H1 (cell line): ENCODE results near the gene TFDP1. TPM values are rescaled to one million over a fixed set of nuclear protein-coding genes. Genes with fewer than 3 reads are reported as not detected.

Experiments
- CTCF ChIA-PET: fragments of 300-600 bp; sonication (Branson Sonifier 250); formaldehyde crosslinking; loops from one replicate; lab custom pipeline; 2021; ENCODE audit not compliant: partially characterized antibody; lab: Charles Lee
- POLR2A ChIA-PET: fragments of 300-600 bp; sonication (Branson Sonifier 250); formaldehyde crosslinking; loops from one replicate; lab custom pipeline; 2021; ENCODE audit warnings: inconsistent platforms; ENCODE audit not compliant: partially characterized antibody; lab: Charles Lee
- DNase-seq, 2 experiments: peaks; one replicate each; pipeline versions ENCODE4 v3.0.0 to v3.0.0-alpha.2; 2010 to 2022; ENCODE audit warnings: low spot score in 2 of 2, low read depth in 1 of 2, mixed read lengths in 1 of 2
- FAIRE-seq: peaks from 2 replicates; lab custom pipeline; 2011; peaks lifted over from hg19 to GRCh38; lab: Jason Lieb, UNC
- H2AFZ ChIP-seq: 2 replicates; pipeline ENCODE4 v1.8.1; 2012; ENCODE audit warnings: low read length, inconsistent platforms
- H2AK5ac ChIP-seq: 2 replicates; pipeline ENCODE4 v1.6.1; 2013; ENCODE audit warnings: low read depth, low read length
- H2BK120ac ChIP-seq: replicated peaks from 2 replicates; pipeline ENCODE3; 2013; ENCODE audit warnings: low read depth, low read length, inconsistent platforms
- H2BK12ac ChIP-seq: 2 replicates; pipeline ENCODE4 v1.6.1; 2013; ENCODE audit warnings: low read depth, low read length
- H2BK15ac ChIP-seq: 2 replicates; pipeline ENCODE4 v1.6.1; 2013; ENCODE audit warnings: low read length
- H2BK20ac ChIP-seq: 2 replicates; pipeline ENCODE4 v1.6.1; 2013; ENCODE audit warnings: low read length
- H2BK5ac ChIP-seq: 2 replicates; pipeline ENCODE4 v1.6.1; 2013; ENCODE audit warnings: low read depth, low read length
- H3K14ac ChIP-seq: 2 replicates; pipeline ENCODE4 v1.6.1; 2013; ENCODE audit warnings: inconsistent platforms; ENCODE audit not compliant: insufficient read length
- H3K18ac ChIP-seq: 2 replicates; pipeline ENCODE4 v1.6.1; 2013; ENCODE audit warnings: low read length; ENCODE audit errors: extremely low read depth
- H3K23ac ChIP-seq: 2 replicates; pipeline ENCODE4 v1.6.1; 2013; ENCODE audit warnings: inconsistent platforms; ENCODE audit not compliant: insufficient read length
- H3K23me2 ChIP-seq: 2 replicates; pipeline ENCODE4 v1.6.1; 2013; ENCODE audit warnings: low read depth, low read length
- H3K27ac ChIP-seq: 2 replicates; pipeline ENCODE4 v1.6.1; 2011; ENCODE audit warnings: low read depth, low read length, inconsistent platforms
- H3K27me3 ChIP-seq, 4 experiments: replicated peaks in 1 of 4; 1 replicate in 1 of 4; 2 replicates in 3 of 4; pipeline versions ENCODE4 v1.6.1 to v1.8.1; 2011 to 2013; ENCODE audit warnings: low read length in 3 of 4, mild to moderate bottlenecking in 3 of 4, inconsistent platforms in 2 of 4, mixed read lengths in 2 of 4, moderate library complexity in 1 of 4; ENCODE audit not compliant: control insufficient read depth in 3 of 4, insufficient read depth in 3 of 4; ENCODE audit errors: extremely low read depth in 1 of 4
- H3K36me3 ChIP-seq, 4 experiments: 2 replicates each; pipeline versions ENCODE4 v1.6.1 to v1.8.1; 2011 to 2013; ENCODE audit warnings: mild to moderate bottlenecking in 4 of 4, low read length in 3 of 4, moderate library complexity in 2 of 4, control low read depth in 1 of 4, inconsistent platforms in 1 of 4; ENCODE audit not compliant: insufficient read depth in 4 of 4, control insufficient read depth in 2 of 4
- H3K4ac ChIP-seq: replicated peaks from 2 replicates; pipeline ENCODE3; 2013; ENCODE audit warnings: low read length, low read depth, mixed read lengths, inconsistent platforms; ENCODE audit not compliant: insufficient read length
- H3K4me1 ChIP-seq, 4 experiments: replicated peaks in 1 of 4; 1 replicate in 1 of 4; 2 replicates in 3 of 4; pipeline versions ENCODE4 v1.6.1 to v1.8.1; 2011 to 2013; ENCODE audit warnings: low read length in 3 of 4, inconsistent platforms in 2 of 4, mixed read lengths in 1 of 4; ENCODE audit not compliant: insufficient read depth in 4 of 4, control insufficient read depth in 3 of 4
- H3K4me2 ChIP-seq, 2 experiments: 2 replicates each; pipeline versions ENCODE4 v1.6.1 to v1.8.1; 2011 to 2013; ENCODE audit warnings: low read depth in 2 of 2, low read length in 2 of 2, control low read depth in 1 of 2, inconsistent platforms in 1 of 2, mild to moderate bottlenecking in 1 of 2; ENCODE audit not compliant: insufficient read depth in 1 of 2
- H3K4me3 ChIP-seq, 4 experiments: fragments of 200-600, 300-600 bp in 1 of 4; sonication (generic), shearing (Covaris generic), sonication (Bioruptor Twin) in 1 of 4; 2 replicates each; pipeline versions ENCODE4 v1.5.1 to v1.8.1; 2011 to 2016; ENCODE audit warnings: low read length in 4 of 4, low read depth in 3 of 4, control low read depth in 2 of 4, inconsistent platforms in 2 of 4, mild to moderate bottlenecking in 2 of 4, mixed read lengths in 1 of 4, moderate library complexity in 1 of 4; ENCODE audit not compliant: insufficient read depth in 2 of 4; ENCODE audit errors: extremely low read depth in 1 of 4
- H3K56ac ChIP-seq: replicated peaks from 2 replicates; pipeline ENCODE3; 2013; ENCODE audit warnings: low read depth, mild to moderate bottlenecking, mixed read lengths, low read length, inconsistent platforms; ENCODE audit not compliant: insufficient read length
- H3K79me1 ChIP-seq: 2 replicates; pipeline ENCODE4 v1.6.1; 2013; ENCODE audit warnings: low read depth, low read length, control low read depth
- H3K79me2 ChIP-seq, 2 experiments: 2 replicates each; pipeline versions ENCODE4 v1.6.1 to v1.8.1; 2012 to 2013; ENCODE audit warnings: low read length in 2 of 2, mild to moderate bottlenecking in 2 of 2, inconsistent platforms in 1 of 2; ENCODE audit not compliant: insufficient read depth in 2 of 2, control insufficient read depth in 1 of 2
- H3K9ac ChIP-seq, 4 experiments: replicated peaks in 1 of 4; 1 replicate in 1 of 4; 2 replicates in 3 of 4; pipeline versions ENCODE4 v1.6.1 to v1.8.1; 2011 to 2013; ENCODE audit warnings: low read depth in 3 of 4, low read length in 3 of 4, control low read depth in 2 of 4, mild to moderate bottlenecking in 2 of 4, moderate library complexity in 2 of 4, inconsistent platforms in 1 of 4; ENCODE audit errors: extremely low read depth in 1 of 4
- H3K9me3 ChIP-seq, 2 experiments: 2 replicates each; pipeline versions ENCODE4 v1.6.1 to v1.8.1; 2012 to 2013; ENCODE audit warnings: mild to moderate bottlenecking in 2 of 2, moderate library complexity in 2 of 2, control low read depth in 1 of 2, inconsistent platforms in 1 of 2, low read depth in 1 of 2, low read length in 1 of 2, mixed read lengths in 1 of 2; ENCODE audit not compliant: insufficient read depth in 2 of 2
- H4K20me1 ChIP-seq, 2 experiments: replicated peaks in 1 of 2; 2 replicates each; pipeline versions ENCODE3 to v1.8.1; 2011 to 2013; ENCODE audit warnings: inconsistent platforms in 2 of 2, low read length in 2 of 2, mild to moderate bottlenecking in 1 of 2; ENCODE audit not compliant: insufficient read depth in 2 of 2, control insufficient read depth in 1 of 2
- H4K5ac ChIP-seq: 2 replicates; pipeline ENCODE4 v1.6.1; 2013; ENCODE audit warnings: low read length, low read depth, mixed read lengths, inconsistent platforms; ENCODE audit not compliant: insufficient read length
- H4K8ac ChIP-seq: 2 replicates; pipeline ENCODE4 v1.8.0; 2013; ENCODE audit warnings: mild to moderate bottlenecking, moderate library complexity, low read length, inconsistent platforms; ENCODE audit not compliant: insufficient read depth; ENCODE audit errors: extremely low read depth
- H4K91ac ChIP-seq: replicated peaks from 2 replicates; pipeline ENCODE3; 2013; ENCODE audit warnings: low read length, mixed read lengths, inconsistent platforms; ENCODE audit not compliant: insufficient read length
- CBX5 ChIP-seq: fragments of 300-800, 300-1000 bp; sonication (generic); IDR thresholded peaks from 2 replicates; pipeline ENCODE4 v1.7.1; 2016; ENCODE audit warnings: antibody characterized with exemption, low read length, low read depth
- CEBPB ChIP-seq: IDR thresholded peaks from 2 replicates; pipeline ENCODE4 v1.6.1; 2012; ENCODE audit warnings: low read depth, low read length
- CHD1 ChIP-seq: IDR thresholded peaks from 2 replicates; pipeline ENCODE4 v1.6.1; 2012; ENCODE audit warnings: low read depth, low read length, improper control_type of control experiment
- CHD2 ChIP-seq: IDR thresholded peaks from 2 replicates; pipeline ENCODE4 v1.6.1; 2012; ENCODE audit warnings: low read length, improper control_type of control experiment
- E2F6 ChIP-seq: IDR thresholded peaks from 2 replicates; pipeline ENCODE4 v1.6.1; 2012; ENCODE audit warnings: inconsistent platforms
- MAFK ChIP-seq: IDR thresholded peaks from 2 replicates; pipeline ENCODE4 v1.6.1; 2012; ENCODE audit warnings: low read depth, mild to moderate bottlenecking, improper control_type of control experiment, low read length
- RNF2 ChIP-seq: fragments of 200-900, 300-1000 bp; sonication (generic); IDR thresholded peaks from 2 replicates; pipeline ENCODE4 v1.7.1; 2016; ENCODE audit warnings: borderline replicate concordance, low read depth, mild to moderate bottlenecking, antibody characterized with exemption, low read length; ENCODE audit not compliant: poor library complexity, severe bottlenecking; ENCODE audit errors: missing control alignments
- SAP30 ChIP-seq: fragments of 300-600 bp; sonication (generic); IDR thresholded peaks from 2 replicates; pipeline ENCODE4 v1.7.1; 2012; ENCODE audit warnings: low read length, moderate library complexity, mild to moderate bottlenecking, inconsistent platforms; ENCODE audit not compliant: insufficient read depth, insufficient replicate concordance
- WGBS, 2 experiments: shearing (Covaris generic) in 1 of 2; methylation state at CpG; one replicate each; pipeline versions ENCODE4 v1.1.6 to v1.1.7; 2013 to 2015; ENCODE audit warnings: low lambda C conversion rate in 2 of 2, mixed read lengths in 2 of 2, inconsistent platforms in 1 of 2, low coverage in 1 of 2, missing lambda C conversion rate in 1 of 2; ENCODE audit not compliant: insufficient replicate concordance in 2 of 2, insufficient coverage in 1 of 2, insufficient read length in 1 of 2; ENCODE audit errors: extremely low coverage in 1 of 2, missing lambda C conversion rate in 1 of 2; 5-methylcytosine and 5-hydroxymethylcytosine counted together
- polyA plus RNA-seq, 7 experiments: library from polyadenylated mRNA; depleted of rRNA in 3 of 7; stranded (reverse) in 5 of 7; unstranded in 2 of 7; fragments of >200 nt in 5 of 7; fragments of 200-250 nt in 2 of 7; gene quantifications; 1 replicate in 5 of 7; 2 replicates in 1 of 7; 4 replicates in 1 of 7; pipeline versions ENCODE4 v1.2.1 to v1.2.3, GENCODE V29; 2011 to 2013; ENCODE audit warnings: missing spikeins in 2 of 7, mixed read lengths in 2 of 7
- total RNA-seq: library from RNA; stranded (reverse); fragmentation: NEBNext Ultra II Directional; extraction: Animal tissue kit (Norgen Biotek cat#: 25700); gene quantifications from 2 replicates; pipeline ENCODE4 v1.2.1, GENCODE V29; 2021
- TF ChIP-seq, protein P1 (sequence below): IDR thresholded peaks from 2 replicates; pipeline ENCODE4 v1.6.1; 2012; ENCODE audit warnings: low read length, inconsistent platforms
- TF ChIP-seq, protein P2 (sequence below): IDR thresholded peaks from 2 replicates; pipeline ENCODE4 v1.6.1; 2011; ENCODE audit warnings: low read length, improper control_type of control experiment

Gene TFDP1
- total and polyA plus RNA-seq, 2 of the 8 experiments (the other 6 are each of a cell fraction or from before 2014, with no cell fraction given), result 43.6 to 81.9 TPM

DNA sequence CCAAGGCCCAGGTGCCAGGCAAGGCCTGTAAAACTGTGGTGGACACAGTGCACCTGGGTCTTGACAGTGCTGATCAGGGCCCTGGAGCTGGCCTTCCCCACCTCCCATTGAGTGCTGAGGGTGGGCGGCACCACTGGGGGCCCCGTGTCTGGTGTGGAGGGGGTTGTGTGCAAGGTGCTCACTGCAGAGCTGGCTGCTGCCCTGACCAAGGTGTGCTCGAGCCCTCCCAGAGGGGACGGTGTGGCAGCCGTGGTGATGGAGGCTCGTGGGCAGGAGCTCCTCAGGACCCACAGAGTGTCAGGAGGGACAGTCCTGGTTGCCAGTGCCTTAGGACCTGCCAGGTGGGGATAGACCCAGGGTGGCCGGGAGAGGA is 50.5 kb downstream of the TFDP1 start:
- Histone ChIP-seq H4K20me1 (peaks cover 3 to 12% of the 10 kb centered on the region in 2 experiments), H2BK20ac (no peak overlapping the region), H3K4me3 (no peak overlapping the region), H4K91ac (no peak overlapping the region), H2BK12ac (no peak overlapping the region), H4K8ac (no peak overlapping the region), H3K79me2 (no peaks in the 10 kb centered on the region; a peak in 1 of 4 replicates), H3K79me1 (peaks cover 4% of the 10 kb centered on the region), H3K27me3 (no peaks in the 10 kb centered on the region), H3K27ac (no peak overlapping the region), H2BK120ac (no peak overlapping the region), H3K36me3 (peaks cover 8 to 67% (median 53%) of the 10 kb centered on the region in 4 experiments; a peak in 7 of 8 replicates), H3K56ac (no peak overlapping the region), H2BK15ac (no peak overlapping the region), H3K9me3 (peaks cover 0 to 9% of the 10 kb centered on the region in 2 experiments; a peak in 1 of 4 replicates), H3K23me2 (no peaks in the 10 kb centered on the region), H3K18ac (no peak overlapping the region), H3K23ac (no peak overlapping the region), H2BK5ac (no peak overlapping the region), H2AK5ac (no peak overlapping the region), H3K4me2 (no peak overlapping the region), H3K4ac (no peak overlapping the region), H3K9ac (no peak overlapping the region), H3K14ac (no peak overlapping the region), H4K5ac (no peak overlapping the region), H2AFZ (no peak overlapping the region), H3K4me1 (no peaks in the 10 kb centered on the region)
- FAIRE-seq (no peak), DNase-seq (no peak)
- WGBS, 2 experiments, result 96% methylated on average over 6 of the region's 7 CpGs; no CpG with 5 or more reads in 1 of the 2 experiments
- ChIA-PET POLR2A (no interaction called here), CTCF (interaction anchor here (1.5 kb wide), 1 partner anchor 14 kb away, joined by 4 read pairs; no protein-coding TSS in a partner anchor)
- TF ChIP-seq RNF2, result no peak
- no peak for TF ChIP-seq MAFK
- TF ChIP-seq, protein P1, sequence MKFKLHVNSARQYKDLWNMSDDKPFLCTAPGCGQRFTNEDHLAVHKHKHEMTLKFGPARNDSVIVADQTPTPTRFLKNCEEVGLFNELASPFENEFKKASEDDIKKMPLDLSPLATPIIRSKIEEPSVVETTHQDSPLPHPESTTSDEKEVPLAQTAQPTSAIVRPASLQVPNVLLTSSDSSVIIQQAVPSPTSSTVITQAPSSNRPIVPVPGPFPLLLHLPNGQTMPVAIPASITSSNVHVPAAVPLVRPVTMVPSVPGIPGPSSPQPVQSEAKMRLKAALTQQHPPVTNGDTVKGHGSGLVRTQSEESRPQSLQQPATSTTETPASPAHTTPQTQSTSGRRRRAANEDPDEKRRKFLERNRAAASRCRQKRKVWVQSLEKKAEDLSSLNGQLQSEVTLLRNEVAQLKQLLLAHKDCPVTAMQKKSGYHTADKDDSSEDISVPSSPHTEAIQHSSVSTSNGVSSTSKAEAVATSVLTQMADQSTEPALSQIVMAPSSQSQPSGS, result no peak
- TF ChIP-seq, protein P2, sequence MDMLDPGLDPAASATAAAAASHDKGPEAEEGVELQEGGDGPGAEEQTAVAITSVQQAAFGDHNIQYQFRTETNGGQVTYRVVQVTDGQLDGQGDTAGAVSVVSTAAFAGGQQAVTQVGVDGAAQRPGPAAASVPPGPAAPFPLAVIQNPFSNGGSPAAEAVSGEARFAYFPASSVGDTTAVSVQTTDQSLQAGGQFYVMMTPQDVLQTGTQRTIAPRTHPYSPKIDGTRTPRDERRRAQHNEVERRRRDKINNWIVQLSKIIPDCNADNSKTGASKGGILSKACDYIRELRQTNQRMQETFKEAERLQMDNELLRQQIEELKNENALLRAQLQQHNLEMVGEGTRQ, result no peak
- no peak for TF ChIP-seq CEBPB
- TF ChIP-seq SAP30, result no peak
- no peak for TF ChIP-seq CHD2
- no peak for TF ChIP-seq CBX5
- TF ChIP-seq CHD1, result no peak
- TF ChIP-seq E2F6, result no peak
